Activated T-cell treated with anti-CD3 and anti-CD28 coated beads, Interleukin-2, amount 50 U/mL, for 4 hours (primary cell): ENCODE measurements around the gene S100PBP. TPM values are rescaled to one million over a fixed set of nuclear protein-coding genes. Genes with fewer than 3 reads are reported as not detected.

ENCODE experiments used
- ATAC-seq, 2 donors: fragments of 200-7000 bp; cut with Tn5 transposase; one replicate each; pipeline ENCODE4 v1.10.0; 2021
- DNase-seq: peaks from one replicate; pipeline ENCODE4 v3.0.0-alpha.2; 2020
- H3K27me3 Mint-ChIP-seq: one replicate; pipeline ENCODE4 v1.8.0; 2021; ENCODE audit warnings: low read depth, mixed read lengths
- H3K36me3 Mint-ChIP-seq: one replicate; pipeline ENCODE4 v1.8.0; 2022; ENCODE audit warnings: mixed read lengths; ENCODE audit not compliant: insufficient read depth
- H3K4me1 Mint-ChIP-seq: one replicate; pipeline ENCODE4 v1.8.0; 2021; ENCODE audit warnings: low read depth, mixed read lengths
- H3K4me3 Mint-ChIP-seq: one replicate; pipeline ENCODE4 v1.8.0; 2021; ENCODE audit warnings: mild to moderate bottlenecking, moderate library complexity, mixed read lengths
- H3K9me3 Mint-ChIP-seq: one replicate; pipeline ENCODE4 v1.8.0; 2021; ENCODE audit warnings: mixed read lengths
- total RNA-seq, 3 donors: library from RNA; stranded (reverse); gene quantifications; one replicate each; pipeline ENCODE4 v1.2.1, GENCODE V29; 2021

Gene S100PBP
- total RNA-seq, 3 donors from 2014 or later: 14.9 to 19.6 (median 15.8) TPM

GRCh38 chr1:32877211-32878110, 60.0 kb downstream of the S100PBP start:
- no peak for ATAC-seq
- H3K4me1 Mint-ChIP-seq: peaks cover 2% of the 10 kb centered on the region
- no peak overlapping the region for H3K4me3 Mint-ChIP-seq
- peaks cover 25% of the 10 kb centered on the region for H3K27me3 Mint-ChIP-seq
- no peak for DNase-seq
- H3K9me3 Mint-ChIP-seq: no peaks in the 10 kb centered on the region
- no peaks in the 10 kb centered on the region for H3K36me3 Mint-ChIP-seq

GRCh38 chr1:32878183-32878582, 60.7 kb downstream of the S100PBP start:
- peaks cover 20% of the 10 kb centered on the region for H3K27me3 Mint-ChIP-seq
- DNase-seq: no peak
- peaks cover 2% of the 10 kb centered on the region for H3K4me1 Mint-ChIP-seq
- H3K4me3 Mint-ChIP-seq: no peak overlapping the region
- no peaks in the 10 kb centered on the region for H3K9me3 Mint-ChIP-seq
- no peaks in the 10 kb centered on the region for H3K36me3 Mint-ChIP-seq
- ATAC-seq: no peak

- DNase-seq (no peak), ATAC-seq (no peak)
- no peaks in the 10 kb centered on the region for H3K36me3 Mint-ChIP-seq
- peaks cover 2% of the 10 kb centered on the region for H3K4me1 Mint-ChIP-seq
- no peaks in the 10 kb centered on the region for H3K9me3 Mint-ChIP-seq
- H3K27me3 Mint-ChIP-seq: peaks cover 21% of the 10 kb centered on the region
- no peak overlapping the region for H3K4me3 Mint-ChIP-seq
Measured at GRCh38 chr1:32878637-32879041, 61.2 kb downstream of the S100PBP start.

GRCh38 chr1:32881291-32881690, 63.8 kb downstream of the S100PBP start:
- ATAC-seq: no peak
- Mint-ChIP-seq H3K4me1 (peaks cover 3% of the 10 kb centered on the region), H3K27me3 (peaks cover 26% of the 10 kb centered on the region), H3K4me3 (no peak overlapping the region), H3K9me3 (no peaks in the 10 kb centered on the region), H3K36me3 (no peaks in the 10 kb centered on the region)
- no peak for DNase-seq

GRCh38 chr1:32881871-32882850, 64.7 kb downstream of the S100PBP start:
- DNase-seq (no peak), ATAC-seq (no peak)
- no peaks in the 10 kb centered on the region for H3K36me3 Mint-ChIP-seq
- H3K27me3 Mint-ChIP-seq: peaks cover 32% of the 10 kb centered on the region
- no peaks in the 10 kb centered on the region for H3K9me3 Mint-ChIP-seq
- peaks cover 5% of the 10 kb centered on the region for H3K4me1 Mint-ChIP-seq
- H3K4me3 Mint-ChIP-seq: no peak overlapping the region

GRCh38 chr1:32883338-32884031, 66.0 kb downstream of the S100PBP start:
- no peak for DNase-seq
- peaks cover 40% of the 10 kb centered on the region for H3K27me3 Mint-ChIP-seq
- H3K9me3 Mint-ChIP-seq: no peaks in the 10 kb centered on the region
- peaks cover 6% of the 10 kb centered on the region for H3K4me1 Mint-ChIP-seq
- ATAC-seq: no peak
- H3K36me3 Mint-ChIP-seq: no peaks in the 10 kb centered on the region
- no peak overlapping the region for H3K4me3 Mint-ChIP-seq

- no peak overlapping the region for H3K4me3 Mint-ChIP-seq
- no peaks in the 10 kb centered on the region for H3K36me3 Mint-ChIP-seq
- H3K27me3 Mint-ChIP-seq: peaks cover 42% of the 10 kb centered on the region
Measured at GRCh38 chr1:32884032-32884372, 66.5 kb downstream of the S100PBP start.

GRCh38 chr1:32884726-32885125, 67.3 kb downstream of the S100PBP start:
- DNase-seq (no peak), ATAC-seq (no peak)
- Mint-ChIP-seq H3K36me3 (no peaks in the 10 kb centered on the region), H3K9me3 (no peaks in the 10 kb centered on the region), H3K4me3 (no peak overlapping the region), H3K27me3 (peaks cover 49% of the 10 kb centered on the region), H3K4me1 (peaks cover 6% of the 10 kb centered on the region)

More at GRCh38 chr1:32884032-32884372, 66.5 kb downstream of the S100PBP start:
- H3K9me3 Mint-ChIP-seq: no peaks in the 10 kb centered on the region
- ATAC-seq (no peak), DNase-seq (no peak)
- H3K4me1 Mint-ChIP-seq: peaks cover 6% of the 10 kb centered on the region

DNA sequence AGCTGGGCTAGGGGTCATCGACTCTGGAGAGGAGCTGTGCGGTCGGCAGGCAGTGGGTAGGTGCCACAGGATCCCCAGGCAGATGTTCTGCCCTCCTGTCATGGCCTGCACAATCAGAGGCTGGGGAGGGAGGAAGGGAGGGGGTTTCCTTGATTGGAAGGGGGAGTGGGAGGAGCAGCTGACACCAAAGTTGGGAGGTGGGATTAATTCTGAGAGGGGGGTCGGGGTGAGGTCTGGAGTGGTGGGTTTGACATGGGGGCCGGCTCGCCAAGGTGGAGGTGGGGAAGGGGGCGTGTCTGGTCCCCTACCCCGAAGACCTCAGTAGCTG, 68.2 kb downstream of the S100PBP start:
- ATAC-seq (no peak), DNase-seq (no peak)
- Mint-ChIP-seq H3K4me1 (peaks cover 6% of the 10 kb centered on the region), H3K27me3 (peaks cover 58% of the 10 kb centered on the region), H3K9me3 (no peaks in the 10 kb centered on the region), H3K36me3 (no peaks in the 10 kb centered on the region), H3K4me3 (no peak overlapping the region)

DNA sequence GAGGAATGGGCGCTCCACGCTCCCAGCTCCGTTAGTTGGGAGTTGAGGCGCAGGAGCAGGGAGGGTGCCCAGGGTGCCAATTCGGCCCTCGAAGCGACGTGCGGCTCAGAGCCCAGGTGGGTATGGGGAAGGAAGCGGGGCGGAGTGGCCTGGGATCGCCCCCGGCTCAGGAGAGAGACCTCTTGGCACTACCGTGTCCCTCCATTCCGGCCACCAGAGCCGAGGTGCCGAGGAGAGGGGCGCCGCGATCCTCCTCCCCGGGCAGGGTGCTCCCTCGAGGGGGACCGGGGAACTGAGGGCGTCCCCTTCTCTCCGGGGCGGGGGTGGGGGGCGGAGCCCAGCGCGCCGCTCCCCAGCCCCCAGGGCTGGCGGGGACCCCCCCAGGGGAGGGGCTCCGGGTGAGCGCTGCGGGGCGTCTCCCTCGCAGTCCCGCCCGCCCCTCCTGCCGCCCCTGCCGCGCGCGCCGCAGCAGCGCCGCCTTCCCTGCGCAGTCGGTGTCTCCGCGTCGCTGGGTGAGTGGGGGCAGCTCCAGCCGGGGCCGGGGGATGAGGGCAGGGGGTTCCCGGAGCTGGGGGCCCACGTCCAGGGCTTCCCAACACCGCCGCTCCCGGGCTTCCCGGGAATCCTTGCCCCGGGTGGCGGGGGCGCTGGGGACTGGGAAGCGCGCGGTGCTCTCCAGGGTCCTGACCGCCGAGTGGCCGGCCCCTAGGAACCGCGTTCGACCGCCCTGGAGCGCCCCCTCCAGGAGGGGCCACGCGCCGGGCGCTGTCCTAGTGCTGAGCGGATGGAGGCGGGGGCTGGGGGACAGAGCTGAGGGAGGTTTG, 68.8 kb downstream of the S100PBP start, which contains the start of gene HPCA:
TSS of gene HPCA (plus strand) at position 488 of the 824 bp plus-strand sequence. CDS start 2,408 bp downstream, outside the sequence.
- Mint-ChIP-seq H3K4me1 (peaks cover 6% of the 10 kb centered on the region), H3K4me3 (no peak within 1 kb of the TSS), H3K27me3 (peaks cover 60% of the 10 kb centered on the region), H3K9me3 (no peaks in the 10 kb centered on the region), H3K36me3 (no peaks in the 10 kb centered on the region)
- DNase-seq (no peak), ATAC-seq (peak; percentile 72 to 75)

GRCh38 chr1:32886828-32887414, 69.5 kb downstream of the S100PBP start:
- no peak for ATAC-seq
- no peak for DNase-seq
- no peaks in the 10 kb centered on the region for H3K36me3 Mint-ChIP-seq
- no peak overlapping the region for H3K4me3 Mint-ChIP-seq
- no peaks in the 10 kb centered on the region for H3K9me3 Mint-ChIP-seq
- H3K27me3 Mint-ChIP-seq: peaks cover 67% of the 10 kb centered on the region
- H3K4me1 Mint-ChIP-seq: peaks cover 6% of the 10 kb centered on the region

- Mint-ChIP-seq H3K9me3 (no peaks in the 10 kb centered on the region), H3K27me3 (peaks cover 74% of the 10 kb centered on the region), H3K36me3 (no peaks in the 10 kb centered on the region), H3K4me3 (no peak overlapping the region), H3K4me1 (peaks cover 12% of the 10 kb centered on the region)
- ATAC-seq (no peak), DNase-seq (no peak)
Measured at GRCh38 chr1:32887623-32888022, 70.2 kb downstream of the S100PBP start.

DNA sequence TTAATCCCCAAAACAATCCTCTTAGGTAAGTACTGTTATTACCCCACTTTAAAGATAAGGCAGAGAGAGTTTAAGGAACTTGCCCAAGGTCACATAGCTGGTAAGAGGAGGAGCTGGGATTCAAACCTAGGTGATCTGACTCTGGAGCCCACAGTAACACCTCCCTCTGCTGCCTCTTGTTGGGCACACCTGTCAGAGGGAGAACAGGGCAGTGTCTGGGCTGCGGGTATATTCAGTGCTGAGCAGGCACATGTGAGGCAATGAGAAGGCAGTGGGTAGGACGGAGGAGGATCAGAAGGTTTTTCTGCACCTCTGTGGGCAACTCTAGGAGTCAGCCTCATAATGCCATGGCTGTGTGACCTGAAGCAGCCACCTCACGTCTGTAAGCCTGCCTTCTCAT, 70.7 kb downstream of the S100PBP start:
- H3K4me1 Mint-ChIP-seq: peaks cover 14% of the 10 kb centered on the region
- H3K9me3 Mint-ChIP-seq: no peaks in the 10 kb centered on the region
- no peaks in the 10 kb centered on the region for H3K36me3 Mint-ChIP-seq
- DNase-seq (no peak), ATAC-seq (no peak)
- H3K27me3 Mint-ChIP-seq: peaks cover 77% of the 10 kb centered on the region
- H3K4me3 Mint-ChIP-seq: no peak overlapping the region
